ENCODE data around the gene DUSP16. TPM values are rescaled to one million over a fixed set of nuclear protein-coding genes. Genes with fewer than 3 reads are reported as not detected.
"Not testable (repeated sequence)": the region's sequence is repeated elsewhere in the genome, so short reads cannot be mapped to it uniquely, and the experiment has no call there.

The DUSP16 gene
- total RNA-seq, 1 donor from 2014 or later = 12.9 TPM

DNA sequence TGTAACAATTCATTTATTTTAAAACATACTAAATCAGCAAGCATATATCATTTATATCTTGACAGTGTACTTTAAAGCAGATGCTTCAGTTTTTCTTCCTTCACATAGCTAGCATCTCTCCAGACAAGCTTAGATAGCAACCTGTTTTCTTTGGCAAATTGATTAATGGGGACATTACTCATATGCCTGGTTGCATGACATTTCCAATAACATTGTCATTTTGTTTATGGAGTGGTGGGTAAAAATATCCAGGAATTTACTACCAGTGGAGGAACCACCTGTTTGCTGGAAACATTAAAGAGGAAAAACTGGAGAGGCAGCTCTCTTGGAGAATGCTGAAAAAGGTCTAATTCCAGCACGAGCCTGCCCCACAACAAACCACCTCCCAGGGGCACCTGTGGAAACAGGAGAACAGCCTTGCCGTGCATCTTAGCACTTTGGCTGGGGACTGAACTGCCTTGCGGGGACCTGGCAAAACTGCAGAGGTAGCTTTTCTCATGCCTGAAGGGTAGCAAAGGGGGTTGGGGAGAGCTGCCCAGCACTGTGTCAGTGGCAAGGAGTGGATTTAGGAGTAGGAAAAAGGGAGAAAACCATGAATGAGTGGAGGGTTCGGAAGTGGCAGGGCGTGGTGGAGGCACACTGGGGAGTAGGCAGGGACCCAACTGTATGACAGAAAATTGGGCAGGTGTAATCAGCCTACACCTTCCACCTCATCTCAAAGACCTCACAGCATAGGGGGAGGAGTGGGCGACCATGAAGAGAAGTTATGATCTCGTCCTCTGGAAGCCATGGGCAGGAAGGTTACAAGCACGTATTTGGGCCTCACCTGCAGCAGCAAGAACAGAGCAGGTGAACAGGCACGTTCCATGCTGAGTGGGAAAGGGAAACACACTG, 37.3 kb upstream of the DUSP16 start:
- Mint-ChIP-seq H3K4me1 (ENCODE audit: unreplicated experiment) (no peaks in the 10 kb centered on the region), H3K9me3 (ENCODE audit: unreplicated experiment) (no peaks in the 10 kb centered on the region), H3K27me3 (ENCODE audit: unreplicated experiment) (peaks cover 1% of the 10 kb centered on the region), H3K36me3 (ENCODE audit: low read depth, unreplicated experiment) (no peaks in the 10 kb centered on the region), H3K4me3 (ENCODE audit: unreplicated experiment) (no peak overlapping the region), H3K27ac (ENCODE audit: unreplicated experiment) (no peak overlapping the region)
- no peak for DNase-seq (ENCODE audit: low spot score)
- TF ChIP-seq CTCF (IDR thresholded peaks at IDR 0.05; ENCODE audit: unreplicated experiment) = no peak

DNA sequence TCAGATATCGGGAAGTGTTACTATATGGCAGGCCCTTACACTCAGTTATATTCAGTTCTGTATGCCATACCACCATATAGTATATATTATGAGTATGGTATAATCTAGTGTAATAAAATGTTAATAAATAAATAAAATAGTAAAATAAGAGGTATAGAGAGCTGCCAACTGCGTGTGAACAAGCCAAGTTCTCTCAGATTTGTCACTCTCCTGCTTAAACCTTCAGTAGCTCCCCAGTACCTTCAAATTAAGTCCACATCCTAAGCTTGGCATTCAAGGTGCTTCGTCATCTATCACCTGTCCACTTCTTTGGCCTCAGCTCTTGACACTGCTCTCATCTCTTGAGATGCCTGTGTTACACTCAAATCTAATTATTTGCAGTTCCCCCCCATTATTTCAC, 36.2 kb upstream of the DUSP16 start:
- no peak for DNase-seq (ENCODE audit: low spot score)
- H3K4me3 Mint-ChIP-seq (ENCODE audit: unreplicated experiment) = no peak overlapping the region
- no peak overlapping the region for H3K27ac Mint-ChIP-seq (ENCODE audit: unreplicated experiment)
- no peaks in the 10 kb centered on the region for H3K9me3 Mint-ChIP-seq (ENCODE audit: unreplicated experiment)
- no peaks in the 10 kb centered on the region for H3K36me3 Mint-ChIP-seq (ENCODE audit: low read depth, unreplicated experiment)
- TF ChIP-seq CTCF (IDR thresholded peaks at IDR 0.05; ENCODE audit: unreplicated experiment) = no peak
- H3K27me3 Mint-ChIP-seq (ENCODE audit: unreplicated experiment) = peaks cover 1% of the 10 kb centered on the region
- no peaks in the 10 kb centered on the region for H3K4me1 Mint-ChIP-seq (ENCODE audit: unreplicated experiment)

GRCh38 chr12:12596598-12596997, 33.9 kb upstream of the DUSP16 start:
- not testable (repeated sequence) for H3K27ac Mint-ChIP-seq (ENCODE audit: unreplicated experiment); H3K9me3 Mint-ChIP-seq (ENCODE audit: unreplicated experiment); H3K27me3 Mint-ChIP-seq (ENCODE audit: unreplicated experiment); DNase-seq (ENCODE audit: low spot score); H3K4me3 Mint-ChIP-seq (ENCODE audit: unreplicated experiment); H3K4me1 Mint-ChIP-seq (ENCODE audit: unreplicated experiment); H3K36me3 Mint-ChIP-seq (ENCODE audit: low read depth, unreplicated experiment)

DNA sequence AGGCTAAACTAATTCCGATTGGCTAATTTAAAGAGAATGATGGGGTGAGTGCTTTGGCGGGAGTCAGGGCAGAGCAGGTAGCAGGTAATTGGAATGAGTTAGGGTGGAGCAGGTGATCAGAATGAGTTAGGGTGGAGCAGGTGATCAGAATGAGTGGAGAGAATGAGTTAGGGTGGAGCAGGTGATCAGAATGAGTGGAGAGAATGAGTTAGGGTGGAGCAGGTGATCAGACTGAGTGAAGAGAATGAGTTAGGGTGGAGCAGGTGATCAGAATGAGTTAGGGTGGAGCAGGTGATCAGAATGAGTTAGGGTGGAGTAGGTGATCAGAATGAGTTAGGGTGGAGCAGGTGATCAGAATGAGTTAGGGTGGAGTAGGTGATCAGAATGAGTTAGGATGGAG, 33.3 kb upstream of the DUSP16 start:
- H3K36me3 Mint-ChIP-seq (ENCODE audit: low read depth, unreplicated experiment); H3K27me3 Mint-ChIP-seq (ENCODE audit: unreplicated experiment); H3K9me3 Mint-ChIP-seq (ENCODE audit: unreplicated experiment); H3K4me3 Mint-ChIP-seq (ENCODE audit: unreplicated experiment); H3K4me1 Mint-ChIP-seq (ENCODE audit: unreplicated experiment); DNase-seq (ENCODE audit: low spot score); H3K27ac Mint-ChIP-seq (ENCODE audit: unreplicated experiment): not testable (repeated sequence)

- DNase-seq (ENCODE audit: low spot score) = no peak
- peaks cover 2% of the 10 kb centered on the region for H3K27me3 Mint-ChIP-seq (ENCODE audit: unreplicated experiment)
- TF ChIP-seq CTCF (IDR thresholded peaks at IDR 0.05; ENCODE audit: unreplicated experiment) = no peak
- no peak overlapping the region for H3K27ac Mint-ChIP-seq (ENCODE audit: unreplicated experiment)
- no peaks in the 10 kb centered on the region for H3K36me3 Mint-ChIP-seq (ENCODE audit: low read depth, unreplicated experiment)
- H3K4me1 Mint-ChIP-seq (ENCODE audit: unreplicated experiment) = no peaks in the 10 kb centered on the region
- H3K4me3 Mint-ChIP-seq (ENCODE audit: unreplicated experiment) = no peak overlapping the region
- H3K9me3 Mint-ChIP-seq (ENCODE audit: unreplicated experiment) = no peaks in the 10 kb centered on the region
Measured at GRCh38 chr12:12592930-12593329, 30.3 kb upstream of the DUSP16 start.

- no peak for DNase-seq (ENCODE audit: low spot score)
- Mint-ChIP-seq H3K9me3 (ENCODE audit: unreplicated experiment) (no peaks in the 10 kb centered on the region), H3K4me1 (ENCODE audit: unreplicated experiment) (peaks cover 3% of the 10 kb centered on the region), H3K27me3 (ENCODE audit: unreplicated experiment) (peaks cover 2% of the 10 kb centered on the region), H3K27ac (ENCODE audit: unreplicated experiment) (no peak overlapping the region), H3K36me3 (ENCODE audit: low read depth, unreplicated experiment) (no peaks in the 10 kb centered on the region), H3K4me3 (ENCODE audit: unreplicated experiment) (no peak overlapping the region)
- no peak for TF ChIP-seq CTCF (IDR thresholded peaks at IDR 0.05; ENCODE audit: unreplicated experiment)
Measured at GRCh38 chr12:12590961-12591360, 28.3 kb upstream of the DUSP16 start.

GRCh38 chr12:12588436-12588835, 25.8 kb upstream of the DUSP16 start:
- not testable (repeated sequence) for H3K4me3 Mint-ChIP-seq (ENCODE audit: unreplicated experiment); H3K36me3 Mint-ChIP-seq (ENCODE audit: low read depth, unreplicated experiment); H3K27ac Mint-ChIP-seq (ENCODE audit: unreplicated experiment)

More at GRCh38 chr12:12588436-12588835, 25.8 kb upstream of the DUSP16 start:
- not testable (repeated sequence) for H3K9me3 Mint-ChIP-seq (ENCODE audit: unreplicated experiment); H3K27me3 Mint-ChIP-seq (ENCODE audit: unreplicated experiment); DNase-seq (ENCODE audit: low spot score)
- H3K4me1 Mint-ChIP-seq (ENCODE audit: unreplicated experiment) = peaks cover 15% of the 10 kb centered on the region

Data from endothelial cell (in vitro differentiated cells).